Caco-2 (cell line): ENCODE results near the gene STARD10. TPM values are rescaled to one million over a fixed set of nuclear protein-coding genes. Genes with fewer than 3 reads are reported as not detected.
A peak's percentile ranks its signal among the peaks of the same experiment; 100 is the strongest.

ENCODE experiments used
- BruUV-seq: library from RNA; stranded (reverse); fragments of 400-500 nt; replicated peaks from 2 replicates; lab custom pipeline; 2021; lab: Mats Ljungman, UMichigan
- CTCF ChIA-PET: fragments of 300-600 bp; sonication (Branson Sonifier 250); formaldehyde crosslinking; loops from one replicate; lab custom pipeline; 2022; ENCODE audit warnings: antibody characterized with exemption; lab: Charles Lee
- POLR2A ChIA-PET: fragments of 300-600 bp; sonication (Branson Sonifier 250); formaldehyde crosslinking; loops from one replicate; lab custom pipeline; 2022; ENCODE audit warnings: antibody characterized with exemption; lab: Charles Lee
- DNase-seq, 2 experiments: peaks; one replicate each; pipeline versions ENCODE4 v3.0.0 to v3.0.0-alpha.2; 2020 to 2022
- H3K27me3 ChIP-seq: replicated peaks from 2 replicates; pipeline ENCODE4 v1.6.0; 2011; ENCODE audit warnings: low read length; ENCODE audit not compliant: control insufficient read depth, insufficient read depth
- H3K36me3 ChIP-seq: 2 replicates; pipeline ENCODE4 v1.5.1; 2011; ENCODE audit warnings: low read length; ENCODE audit not compliant: control insufficient read depth, insufficient read depth
- H3K4me1 ChIP-seq: fragments of 250-450 bp; sonication (Bioruptor Pico); 2 replicates; pipeline ENCODE4 v1.5.1; 2020; ENCODE audit warnings: mild to moderate bottlenecking
- H3K4me3 ChIP-seq: 2 replicates; pipeline ENCODE4 v1.5.1; 2011; ENCODE audit warnings: low read depth, mild to moderate bottlenecking, control low read depth, low read length
- H3K9me3 ChIP-seq: fragments of 250-450 bp; sonication (Bioruptor Pico); 2 replicates; pipeline ENCODE4 v1.5.1; 2020; ENCODE audit warnings: mild to moderate bottlenecking, moderate library complexity
- H3K27ac Mint-ChIP-seq: one replicate; pipeline ENCODE4 v1.8.0; 2022; ENCODE audit warnings: mixed read lengths; ENCODE audit not compliant: unreplicated experiment
- H3K27me3 Mint-ChIP-seq: one replicate; pipeline ENCODE4 v1.8.0; 2022; ENCODE audit warnings: mixed read lengths; ENCODE audit not compliant: insufficient read depth, unreplicated experiment
- H3K36me3 Mint-ChIP-seq: one replicate; pipeline ENCODE4 v1.8.0; 2022; ENCODE audit warnings: mild to moderate bottlenecking, mixed read lengths; ENCODE audit not compliant: insufficient read depth, unreplicated experiment
- H3K4me1 Mint-ChIP-seq: one replicate; pipeline ENCODE4 v1.8.0; 2022; ENCODE audit warnings: low read depth, mixed read lengths; ENCODE audit not compliant: unreplicated experiment
- H3K4me3 Mint-ChIP-seq: one replicate; pipeline ENCODE4 v1.8.0; 2022; ENCODE audit warnings: mild to moderate bottlenecking, moderate library complexity, mixed read lengths; ENCODE audit not compliant: unreplicated experiment
- H3K9me3 Mint-ChIP-seq: one replicate; pipeline ENCODE4 v1.8.0; 2022; ENCODE audit warnings: mixed read lengths; ENCODE audit not compliant: unreplicated experiment
- CTCF ChIP-seq, 2 experiments: fragments of 200-600 bp in 1 of 2; IDR thresholded peaks; 1 replicate in 1 of 2; 2 replicates in 1 of 2; pipeline versions ENCODE4 v1.5.1 to v1.8.0; 2011 to 2022; ENCODE audit warnings: antibody characterized with exemption in 1 of 2, control low read depth in 1 of 2, inconsistent platforms in 1 of 2, low read depth in 1 of 2, low read length in 1 of 2, mild to moderate bottlenecking in 1 of 2, moderate library complexity in 1 of 2; ENCODE audit not compliant: insufficient read depth in 1 of 2, severe bottlenecking in 1 of 2, unreplicated experiment in 1 of 2
- intact Hi-C: fragments of 100-400 bp; cut with micrococcal nuclease; formaldehyde crosslinking; loops from one replicate; pipeline ENCODE4 v1.10.0; 2022; ENCODE audit not compliant: unreplicated experiment
- total RNA-seq: library from RNA; stranded (reverse); gene quantifications from 2 replicates; pipeline ENCODE4 v1.2.3, GENCODE V29; 2022

The STARD10 gene
- total RNA-seq, 1 experiment from 2014 or later: 492 TPM

GRCh38 chr11:72816404-72816990 lies 22.6 kb upstream of the STARD10 start:
- Histone ChIP-seq H3K27me3 (no peaks in the 10 kb centered on the region), H3K9me3 (no peaks in the 10 kb centered on the region), H3K36me3 (no peaks in the 10 kb centered on the region; the same call in none of the 2 replicates), H3K4me3 (no peak overlapping the region), H3K4me1 (no peaks in the 10 kb centered on the region; the same call in 1 of the 2 replicates)
- ChIA-PET POLR2A (interaction anchor here (0.6 kb wide), 1 partner anchor 338 kb away, joined by 3 read pairs; no protein-coding TSS in a partner anchor), CTCF (interaction anchor here (1.2 kb wide), 1 partner anchor 91 kb away, joined by 4 read pairs; no protein-coding TSS in a partner anchor)
- Mint-ChIP-seq H3K4me3 (no peak overlapping the region), H3K36me3 (peaks cover 38% of the 10 kb centered on the region), H3K4me1 (peaks cover 23% of the 10 kb centered on the region), H3K27me3 (no peaks in the 10 kb centered on the region), H3K9me3 (no peaks in the 10 kb centered on the region), H3K27ac (no peak overlapping the region)
- no peak for TF ChIP-seq CTCF (IDR thresholded peaks at IDR 0.05; ENCODE audit: insufficient read depth in 1 of 2, low read depth in 1 of 2, low read length in 1 of 2, severe bottlenecking in 1 of 2, unreplicated experiment in 1 of 2)
- intact Hi-C loops: no loop called here
- no peak for DNase-seq
- BruUV-seq: no TSS peak

GRCh38 chr11:72815110-72815618 lies 21.3 kb upstream of the STARD10 start:
- no peaks in the 10 kb centered on the region for H3K27me3 ChIP-seq
- ChIA-PET POLR2A (no interaction called here), CTCF (interaction anchor here (1.2 kb wide), 1 partner anchor 90 kb away, joined by 4 read pairs; no protein-coding TSS in a partner anchor)
- H3K27ac Mint-ChIP-seq: peak overlapping the region; percentile 97
- peaks cover 41% of the 10 kb centered on the region for H3K36me3 Mint-ChIP-seq
- H3K4me1 ChIP-seq: no peaks in the 10 kb centered on the region; the same call in 1 of the 2 replicates
- intact Hi-C loops: no loop called here
- H3K4me1 Mint-ChIP-seq: peaks cover 29% of the 10 kb centered on the region
- peak overlapping the region; percentile 98 for H3K4me3 Mint-ChIP-seq
- H3K9me3 ChIP-seq: no peaks in the 10 kb centered on the region
- no peaks in the 10 kb centered on the region for H3K9me3 Mint-ChIP-seq
- peak in 1 of 2 experiments; percentile 45 for DNase-seq
- no TSS peak for BruUV-seq
- no peaks in the 10 kb centered on the region for H3K27me3 Mint-ChIP-seq
- H3K4me3 ChIP-seq: peak overlapping the region; percentile 88
- no peaks in the 10 kb centered on the region; the same call in none of the 2 replicates for H3K36me3 ChIP-seq
- TF ChIP-seq CTCF (IDR thresholded peaks at IDR 0.05; ENCODE audit: insufficient read depth in 1 of 2, low read depth in 1 of 2, low read length in 1 of 2, severe bottlenecking in 1 of 2, unreplicated experiment in 1 of 2): no peak

- peak; percentile 19 to 41 for TF ChIP-seq CTCF (IDR thresholded peaks at IDR 0.05; ENCODE audit: insufficient read depth in 1 of 2, low read depth in 1 of 2, low read length in 1 of 2, severe bottlenecking in 1 of 2, unreplicated experiment in 1 of 2)
- POLR2A ChIA-PET: no interaction called here
- Histone ChIP-seq H3K36me3 (no peaks in the 10 kb centered on the region; the same call in none of the 2 replicates), H3K4me3 (peak within 1 kb of the TSS; percentile 88), H3K27me3 (no peaks in the 10 kb centered on the region), H3K4me1 (no peaks in the 10 kb centered on the region; the same call in 1 of the 2 replicates), H3K9me3 (no peaks in the 10 kb centered on the region)
- Mint-ChIP-seq H3K9me3 (no peaks in the 10 kb centered on the region), H3K36me3 (peaks cover 44% of the 10 kb centered on the region), H3K27ac (peak within 1 kb of the TSS; percentile 97), H3K4me1 (peaks cover 29% of the 10 kb centered on the region), H3K4me3 (peak within 1 kb of the TSS; percentile 98), H3K27me3 (no peaks in the 10 kb centered on the region)
- intact Hi-C loops: loop anchor here (1.0 to 5.0 kb wide), 2 partner anchors 8 to 37 kb away; no protein-coding TSS in a partner anchor
- CTCF ChIA-PET: interaction anchor here (2.3 kb wide), 1 partner anchor 8 kb away, joined by 10 read pairs; no protein-coding TSS in a partner anchor
- peak; percentile 91 to 98 for DNase-seq
- TSS peak; percentile 46 for BruUV-seq
These were observed 20.7 kb upstream of the STARD10 start, which contains the start of gene ATG16L2 for GRCh38 chr11:72814286-72815109. Gene ATG16L2 (plus strand): TSS chr11:72814411. CDS start chr11:72814446, 35 bp downstream.
